GM04504 (cell line): ENCODE measurements around the gene KRTAP16-1.
A peak's percentile ranks its signal among the peaks of the same experiment; 100 is the strongest.

Experiments used
- DNase-seq: peaks from one replicate; pipeline ENCODE4 v3.0.0-alpha.2; 2012; ENCODE audit warnings: low read depth

Gene KRTAP16-1

DNA sequence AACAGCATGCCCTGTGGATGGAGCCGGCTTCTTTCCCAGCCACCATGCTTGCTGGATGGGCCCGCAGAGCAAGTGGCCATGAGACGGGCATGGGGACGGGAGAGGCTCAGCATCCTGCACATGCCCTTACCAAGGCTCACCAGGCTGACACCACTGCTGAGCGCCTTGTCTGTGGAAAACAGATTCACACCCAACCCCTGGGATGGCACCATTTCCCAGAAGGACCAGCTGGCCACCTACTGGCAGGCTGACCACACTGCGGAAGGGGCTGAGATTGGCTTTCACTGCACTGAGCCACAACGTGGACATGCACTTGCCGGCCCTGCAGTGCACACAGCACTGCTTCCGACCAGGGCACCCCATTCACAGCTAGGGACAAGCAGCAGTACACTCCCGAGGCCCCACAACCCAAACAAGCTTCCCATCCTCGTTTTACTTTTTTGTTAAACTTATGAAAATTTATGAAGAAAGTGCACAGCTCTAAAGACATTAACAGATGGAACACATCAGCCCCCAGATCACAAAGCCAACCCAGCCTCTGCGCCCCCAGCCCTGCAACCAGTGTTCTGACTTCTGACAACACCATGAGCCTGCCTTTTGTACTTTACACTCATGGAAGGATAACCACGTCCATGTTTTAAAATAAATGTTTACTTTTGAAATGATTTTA, 20.3 kb upstream of the KRTAP16-1 start:
- peak; percentile 35 for DNase-seq

DNA sequence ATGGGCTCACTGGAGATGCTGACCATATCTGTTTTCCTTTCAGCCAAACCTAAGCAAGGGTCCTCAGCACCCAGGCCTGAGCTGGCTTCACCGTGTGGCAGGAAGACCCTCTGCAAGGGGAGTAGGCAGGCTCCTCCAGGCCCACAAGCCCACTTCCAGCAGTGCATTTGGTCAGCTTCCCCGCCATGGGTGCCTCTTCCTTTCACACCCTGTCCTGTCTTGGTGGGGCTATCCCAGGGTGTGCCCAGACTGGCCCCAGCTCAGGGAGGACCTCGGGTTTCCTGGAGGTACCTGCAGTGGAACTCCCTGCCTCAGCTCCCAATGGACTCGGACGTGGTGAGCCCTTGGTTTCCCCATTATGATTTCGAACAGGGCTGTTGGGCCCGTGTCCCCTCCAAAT, 19.1 kb upstream of the KRTAP16-1 start:
- no peak for DNase-seq

DNA sequence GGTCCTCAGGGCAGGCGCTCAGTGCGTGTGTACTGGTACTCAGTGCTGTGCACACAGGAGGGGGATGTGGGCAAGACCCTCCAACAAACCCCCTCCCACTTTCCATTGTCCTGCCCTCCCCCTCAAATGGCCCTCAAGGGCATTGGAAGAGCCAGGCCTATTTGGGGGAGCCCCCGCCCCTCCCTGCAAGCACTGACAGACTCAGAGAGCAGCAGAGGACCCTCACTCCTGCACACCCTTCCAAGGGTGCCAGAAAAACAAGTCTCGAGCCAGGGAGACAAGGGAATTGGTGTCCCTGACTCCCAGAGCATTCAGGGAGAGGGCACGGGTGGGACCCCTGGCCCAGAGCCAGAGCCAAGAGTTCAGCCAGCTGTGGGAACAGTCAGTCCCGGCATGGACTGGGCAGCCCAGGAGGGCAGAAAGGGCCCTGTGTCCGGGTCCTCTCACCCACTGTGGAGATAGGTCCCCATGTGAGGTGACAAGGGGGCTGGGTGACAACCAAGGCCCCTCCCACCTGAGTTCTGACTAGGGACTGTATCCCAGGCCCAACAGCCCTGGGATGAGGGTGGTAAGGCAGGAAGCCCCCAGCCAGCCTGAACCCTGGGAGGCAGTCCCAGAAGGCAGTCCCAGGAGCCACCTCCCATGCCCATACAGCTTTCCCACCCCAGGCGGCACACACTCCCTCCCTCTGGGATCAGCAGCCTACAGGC, 18.5 kb upstream of the KRTAP16-1 start:
- no peak for DNase-seq

DNA sequence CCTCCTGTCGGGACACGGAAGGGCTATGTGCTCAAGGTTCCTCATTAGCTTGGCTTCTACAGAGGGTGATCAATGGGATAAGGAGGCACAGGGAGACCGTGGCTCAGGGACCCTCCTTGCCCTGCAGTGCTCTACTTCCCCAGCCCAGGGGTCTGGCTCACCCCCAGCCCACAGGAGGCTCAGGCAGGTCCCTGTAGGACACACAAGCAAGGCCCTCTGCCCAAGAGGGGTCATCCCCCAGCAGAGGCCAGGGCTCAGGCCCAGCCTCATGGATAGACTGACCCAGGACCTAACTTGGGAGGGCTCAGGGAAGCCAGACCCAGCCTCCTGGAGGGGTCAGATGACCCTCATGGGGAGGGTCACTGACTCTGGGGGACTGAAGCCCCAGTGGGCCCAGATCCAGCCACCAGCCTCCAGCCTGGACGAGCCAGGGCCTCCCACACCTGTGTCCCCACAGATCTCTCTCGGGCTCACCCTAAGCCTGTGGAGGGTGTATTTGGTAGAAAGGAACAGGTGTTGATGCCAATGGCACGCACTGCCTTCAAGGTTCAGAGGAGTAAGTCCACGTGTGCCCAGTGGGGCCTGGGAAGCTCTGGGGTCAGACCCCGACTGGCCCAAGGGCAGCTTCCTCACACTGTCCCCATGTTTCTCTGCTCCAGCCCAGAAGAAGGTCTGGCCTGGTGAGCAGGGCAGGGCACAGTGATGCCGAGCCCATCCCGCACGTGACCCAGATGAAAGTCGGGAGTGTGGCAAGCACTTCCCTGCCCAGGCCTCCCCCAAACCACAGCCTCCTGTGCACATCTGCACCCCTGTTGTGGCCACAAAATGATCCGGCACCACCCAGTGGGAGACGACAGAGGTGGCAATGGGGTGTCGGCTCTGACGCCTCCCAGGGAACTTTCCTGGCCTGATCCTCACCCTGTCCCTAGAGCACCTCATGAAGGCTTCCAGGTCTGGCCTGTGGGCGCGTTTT, 17.4 kb upstream of the KRTAP16-1 start:
- no peak for DNase-seq

DNA sequence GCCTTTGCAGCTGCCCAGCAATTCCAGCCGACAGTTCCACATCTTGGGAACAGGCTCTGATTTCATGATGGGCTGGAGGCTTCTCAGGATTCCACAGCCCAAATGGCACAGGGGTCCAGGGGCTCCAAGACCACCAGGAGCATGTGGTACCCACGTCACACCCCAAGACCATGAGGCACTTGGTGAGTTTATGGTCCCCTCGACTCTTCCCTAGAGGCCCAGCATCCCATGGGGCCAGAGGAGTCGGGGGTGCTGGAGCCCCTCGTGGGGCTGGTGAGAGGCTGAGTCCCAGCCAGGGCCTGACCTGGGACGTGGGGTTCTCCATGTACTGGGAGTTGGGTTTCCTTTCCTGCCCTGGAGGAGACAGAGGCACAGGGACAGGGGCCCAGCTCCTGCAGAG, 16.5 kb upstream of the KRTAP16-1 start:
- no peak for DNase-seq

DNA sequence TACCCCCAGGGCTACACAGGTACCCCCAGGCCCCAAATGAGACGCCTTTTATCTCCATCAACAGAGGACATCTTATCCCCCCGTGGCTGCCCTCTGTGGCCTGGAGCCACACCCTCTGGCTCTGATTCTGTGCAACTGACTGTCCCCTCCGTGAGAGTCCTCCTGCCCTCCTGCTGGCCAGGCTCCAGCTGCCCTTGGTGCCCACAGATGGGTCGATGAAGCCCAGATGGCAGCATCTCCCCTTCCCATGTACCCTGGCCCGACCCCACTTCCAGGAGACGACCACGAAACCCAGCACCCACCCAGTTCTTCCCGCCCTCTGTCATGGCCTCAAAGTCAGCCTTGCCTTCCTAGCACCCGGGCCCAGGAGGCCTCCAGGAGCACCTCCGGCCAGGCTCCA, 16.0 kb upstream of the KRTAP16-1 start:
- no peak for DNase-seq

DNA sequence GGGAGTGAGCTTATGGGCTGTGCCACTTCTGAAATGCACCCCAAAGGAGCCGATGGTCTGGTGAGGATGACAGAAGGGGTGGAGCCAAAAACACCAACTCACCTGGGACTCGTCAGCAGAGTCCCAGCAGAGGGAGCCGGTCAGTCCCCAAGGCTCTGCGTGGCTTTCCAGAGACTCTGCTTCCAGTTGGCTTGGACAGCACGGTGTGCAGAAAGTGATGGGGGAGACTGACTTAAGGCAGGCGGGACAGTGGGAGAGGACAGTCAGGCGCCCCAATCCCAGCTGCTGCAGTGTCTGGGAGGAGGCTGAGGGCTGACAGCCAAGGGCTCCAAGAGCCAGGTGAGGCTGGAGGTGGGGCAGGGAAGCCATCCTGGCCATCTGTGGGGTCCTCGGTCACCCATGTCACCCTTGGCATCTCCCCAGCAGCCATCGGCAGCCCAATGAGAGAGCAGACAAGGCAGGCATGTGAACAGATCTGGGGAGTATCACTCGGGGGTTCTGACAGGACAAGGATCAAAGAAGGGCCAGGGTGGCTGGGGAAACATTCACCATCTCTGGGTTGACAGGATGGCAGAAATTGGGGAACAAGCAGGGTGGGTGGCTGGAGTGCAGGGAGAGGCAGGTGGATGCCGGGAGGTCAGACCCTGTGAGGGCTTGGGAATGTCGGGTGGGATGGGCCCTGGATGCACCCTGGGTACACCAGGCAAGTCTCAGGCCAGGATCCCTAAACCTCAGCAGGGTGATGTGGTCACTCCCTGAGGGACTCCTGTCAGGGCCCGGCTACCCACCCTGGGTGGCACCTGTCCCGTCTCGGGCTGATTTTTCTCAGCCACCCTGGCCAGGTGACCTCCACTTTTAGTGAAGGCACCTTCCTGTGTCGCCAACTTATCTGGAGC, 15.3 kb upstream of the KRTAP16-1 start:
- no peak for DNase-seq

DNA sequence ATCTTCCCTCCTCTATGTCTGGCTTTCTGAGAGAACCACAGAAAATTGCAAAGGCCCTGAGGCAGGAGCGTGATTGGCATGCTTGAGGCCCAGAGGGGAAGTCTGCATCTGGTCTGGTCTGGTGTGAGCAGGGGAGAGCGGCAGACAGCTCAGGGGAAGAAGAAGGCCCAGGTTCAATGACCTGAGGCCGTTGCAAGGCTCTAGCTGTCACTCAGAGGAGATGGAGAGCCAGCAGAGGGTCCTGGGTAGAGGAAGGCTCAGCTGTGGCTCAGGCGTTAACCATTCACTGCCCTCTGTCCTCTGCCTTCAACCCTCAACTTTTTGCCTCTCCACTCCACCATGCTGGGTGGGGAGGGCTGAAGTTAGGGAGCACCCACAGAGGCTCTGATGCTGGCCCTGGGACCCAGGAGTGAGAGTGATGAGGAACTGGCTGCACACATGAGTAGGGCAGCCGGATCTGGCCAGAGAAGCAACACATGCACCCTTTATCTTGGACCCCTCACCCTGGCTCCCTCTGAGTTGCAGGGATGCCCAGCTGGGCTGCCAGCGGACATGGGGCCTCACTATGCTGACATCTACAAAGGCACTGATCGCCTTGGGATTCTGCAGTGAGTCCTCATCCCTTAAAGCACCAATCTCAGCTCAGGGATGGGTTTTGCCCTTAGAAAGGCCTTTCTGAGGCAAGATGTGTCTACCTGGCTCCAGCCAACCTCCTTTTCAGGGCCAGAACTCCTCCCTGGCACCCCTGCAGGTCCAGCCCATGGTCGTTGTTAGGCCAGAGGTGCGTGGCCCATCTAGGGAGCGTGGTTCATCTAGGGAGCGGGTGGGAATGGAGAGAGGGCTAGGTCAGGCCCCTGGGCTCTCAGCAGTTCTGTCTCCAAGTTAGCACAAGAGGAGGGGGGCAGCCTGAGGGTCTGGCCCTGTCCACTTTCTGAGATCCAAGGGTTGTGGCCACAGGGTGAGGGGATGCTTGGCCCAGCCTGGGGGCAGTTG, 14.1 kb upstream of the KRTAP16-1 start:
- no peak for DNase-seq

DNA sequence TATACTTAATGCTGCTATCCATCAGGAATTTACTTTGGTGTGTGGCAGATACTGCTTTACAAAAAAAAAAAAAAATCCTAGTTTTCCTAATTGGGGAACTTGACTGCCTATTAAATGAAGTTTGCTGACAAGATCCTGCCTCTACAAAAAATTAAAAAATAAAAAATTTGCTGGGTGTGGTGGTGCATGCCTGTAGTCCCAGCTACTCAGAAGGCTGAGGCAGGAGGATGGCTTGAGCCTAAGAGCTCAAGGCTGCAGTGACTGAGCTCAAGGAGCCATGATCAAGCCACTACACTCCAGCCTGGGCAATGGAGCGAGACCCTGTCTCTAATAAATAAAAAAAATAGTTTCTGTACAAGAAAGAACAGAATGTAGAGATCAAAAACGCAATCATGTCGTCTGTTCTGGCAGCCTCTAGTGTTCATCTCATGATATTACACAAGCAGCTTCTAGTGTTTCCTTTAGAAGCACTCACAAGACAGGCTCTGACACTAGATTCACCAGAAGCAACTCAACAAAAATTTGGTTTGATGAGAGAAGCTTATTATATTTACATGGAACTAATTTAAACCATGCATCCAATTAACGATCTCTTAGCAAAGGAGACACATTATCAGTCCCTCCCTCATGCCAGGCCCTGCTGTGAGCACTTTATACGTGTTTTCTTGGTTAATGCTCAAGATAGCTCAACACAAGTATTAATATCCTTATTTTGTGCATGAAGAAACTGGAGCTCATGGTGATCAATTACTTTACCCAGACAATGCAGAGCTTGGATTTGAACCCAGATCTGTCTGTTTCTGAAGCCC, 13.2 kb upstream of the KRTAP16-1 start:
- peak; percentile 45 for DNase-seq

DNA sequence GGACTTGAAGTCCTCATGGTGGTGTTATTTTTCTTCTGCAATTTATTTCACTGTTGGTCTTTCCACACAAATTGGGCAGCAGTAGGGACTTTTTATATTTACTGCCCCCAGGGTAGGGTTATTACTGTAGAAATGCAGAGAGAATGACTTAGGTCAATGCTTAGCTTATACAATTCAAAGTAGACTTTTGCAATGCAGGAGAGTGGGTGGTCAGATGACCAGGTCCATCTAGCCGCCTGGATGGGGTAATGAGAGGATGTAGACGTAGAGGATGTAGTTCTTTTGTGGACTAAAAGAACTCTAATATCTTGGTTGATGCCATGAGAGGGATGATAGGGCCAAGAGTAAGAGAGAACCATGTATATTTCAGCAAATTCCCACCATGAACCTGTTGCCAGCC, 9.1 kb upstream of the KRTAP16-1 start:
- DNase-seq, result no peak

DNA sequence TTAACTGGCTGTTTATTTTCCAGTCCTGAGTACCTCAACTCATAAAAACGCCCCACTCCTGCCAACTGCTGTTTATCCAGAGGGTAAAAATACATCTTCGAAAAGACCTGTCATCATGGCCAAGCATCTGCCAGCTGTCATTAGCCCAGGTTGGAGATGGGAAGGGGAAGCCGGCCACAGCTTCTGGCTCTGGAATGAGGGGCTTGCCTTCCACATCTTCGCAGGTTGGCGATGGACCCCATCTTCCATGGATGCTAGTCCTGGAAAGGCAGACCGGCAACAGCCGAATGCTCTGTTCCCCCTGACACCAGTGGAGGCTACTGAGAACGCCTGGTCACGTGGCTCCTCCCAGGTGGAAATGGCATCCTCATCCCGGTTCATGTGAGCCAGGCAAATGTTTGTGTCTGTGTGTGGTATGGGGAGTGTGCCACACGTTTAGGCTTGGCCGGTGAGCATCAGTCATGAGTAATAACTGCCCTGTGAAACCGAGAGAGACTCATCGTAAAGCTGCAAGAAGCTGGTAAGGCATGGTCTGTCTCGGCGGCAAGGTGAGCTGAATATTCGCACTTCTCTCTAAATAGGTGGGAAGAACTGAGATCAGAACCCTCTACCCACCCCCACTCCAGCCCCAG, 6.8 kb upstream of the KRTAP16-1 start:
- no peak for DNase-seq

DNA sequence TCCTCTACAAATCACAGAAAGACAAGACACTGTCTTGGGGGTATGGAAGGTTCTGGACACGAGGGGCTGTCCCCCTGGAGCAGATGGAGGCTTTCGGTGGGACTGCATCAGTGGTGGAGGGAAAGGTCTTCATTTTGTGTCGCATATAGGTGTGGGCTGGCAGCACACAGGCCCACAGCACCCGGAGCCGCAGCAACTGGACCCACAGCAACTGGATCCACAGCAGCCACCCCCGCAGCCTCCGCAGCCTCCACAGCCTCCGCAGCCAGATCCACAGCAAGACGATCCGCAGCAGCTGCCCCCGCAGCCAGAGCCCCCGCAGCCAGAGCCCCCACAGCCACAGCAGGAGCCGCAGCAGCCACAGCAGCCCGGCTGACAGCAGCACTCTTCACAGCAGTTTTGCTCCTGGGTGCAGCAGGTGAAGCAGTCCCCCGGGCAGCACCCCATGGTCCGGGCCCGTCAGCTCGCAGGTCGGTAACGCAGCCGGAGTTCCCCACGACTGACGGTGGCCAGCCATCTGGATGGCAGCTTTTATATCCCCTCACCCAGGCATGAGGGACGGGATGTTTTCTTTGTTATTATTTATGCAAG, 6.2 kb upstream of the KRTAP16-1 start, which contains the start of gene KRTAP17-1:
KRTAP17-1 (minus strand) TSS at position 507 of the 591 bp plus-strand sequence; CDS start at position 447, 60 bp downstream.
- DNase-seq, result no peak

DNA sequence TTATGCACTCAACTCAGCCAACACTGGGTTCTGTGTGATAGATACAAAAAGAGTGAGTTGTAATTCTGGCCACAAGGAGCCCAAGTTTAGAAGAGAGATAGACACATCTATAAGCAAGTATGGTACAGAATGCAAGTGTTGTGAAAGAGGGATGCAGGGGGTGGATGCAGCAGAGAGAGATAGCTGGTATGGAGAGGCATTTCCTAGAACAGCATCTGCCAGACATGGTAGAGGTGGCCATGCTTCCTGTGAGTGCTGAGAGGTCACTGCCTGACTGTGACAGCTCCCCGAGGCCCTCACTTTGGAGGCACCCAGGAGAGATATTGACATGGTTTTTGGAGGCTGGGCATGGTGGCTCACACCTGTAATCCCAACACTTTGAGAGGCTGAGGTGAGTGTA, 2.0 kb upstream of the KRTAP16-1 start:
- DNase-seq, result no peak

DNA sequence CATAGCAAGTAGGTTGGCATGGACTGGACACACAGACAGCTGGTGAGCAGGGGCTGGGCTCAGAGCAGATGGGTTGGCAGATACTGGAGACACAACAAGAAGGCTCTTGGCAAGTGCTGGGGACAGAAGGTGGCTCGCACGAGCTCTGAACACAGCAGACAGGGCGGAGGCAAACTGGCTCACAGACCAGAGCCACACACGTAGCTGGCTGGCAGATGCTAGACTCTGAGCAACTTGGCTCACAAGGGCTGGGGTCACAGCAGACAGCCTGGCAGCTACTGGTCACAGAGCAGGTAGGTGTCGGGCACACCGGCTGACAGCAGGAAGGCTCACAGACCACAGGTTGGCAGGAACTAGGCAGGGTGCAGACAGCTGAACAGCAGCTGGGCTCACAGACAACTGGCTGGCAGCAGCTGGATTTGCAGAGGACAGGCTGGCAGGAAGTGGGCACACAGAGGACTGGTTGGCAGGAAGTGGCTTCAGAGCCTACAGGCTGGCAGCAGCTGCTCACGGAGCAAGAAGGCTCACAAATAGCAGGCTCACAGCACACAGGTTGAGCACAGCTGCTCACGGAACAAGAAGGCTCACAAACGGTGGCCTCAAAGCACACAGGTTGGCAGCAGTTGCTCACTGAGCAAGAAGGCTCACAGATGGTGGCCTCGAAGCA, 725 bp downstream of the KRTAP16-1 start:
- DNase-seq, result no peak

DNA sequence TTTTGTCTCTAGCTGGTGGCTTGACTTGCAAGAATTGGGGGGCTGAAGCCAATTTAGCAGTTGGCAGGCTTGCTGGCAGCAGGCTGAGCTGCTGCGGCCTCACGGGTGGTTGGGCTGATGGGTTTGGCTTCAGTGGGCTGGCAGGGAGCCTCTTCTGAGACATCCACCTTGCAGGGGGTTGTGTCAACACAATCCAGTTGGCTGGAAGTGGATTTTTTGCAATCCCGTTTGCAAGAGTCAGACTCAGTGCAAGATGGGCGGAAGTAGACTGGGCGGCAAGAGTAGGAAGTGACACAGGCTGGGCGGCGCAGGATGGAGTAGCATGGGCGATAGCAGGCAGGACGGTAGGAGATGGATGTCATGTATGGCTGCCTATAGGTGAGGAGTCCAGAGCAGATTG, 1.5 kb downstream of the KRTAP16-1 start:
- no peak for DNase-seq

DNA sequence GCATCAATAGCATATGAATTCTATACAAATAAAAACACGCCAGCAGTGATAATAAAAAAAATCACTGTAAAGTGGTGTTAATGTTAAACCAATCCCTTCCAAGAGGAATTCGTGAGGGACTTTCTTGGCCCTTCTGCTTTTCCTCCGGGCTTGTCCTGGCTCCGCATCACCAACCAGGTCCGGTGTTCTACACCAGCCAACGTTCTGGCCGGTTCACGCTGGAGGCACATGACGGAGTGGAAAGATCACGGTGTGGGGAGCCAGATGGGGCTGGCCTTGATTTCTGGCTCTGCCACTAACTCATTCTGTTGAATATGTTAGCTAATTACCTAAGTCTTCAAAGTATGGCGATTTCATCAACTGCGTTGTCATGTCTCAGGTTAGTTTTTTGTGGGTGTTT, 5.0 kb downstream of the KRTAP16-1 start:
- no peak for DNase-seq

DNA sequence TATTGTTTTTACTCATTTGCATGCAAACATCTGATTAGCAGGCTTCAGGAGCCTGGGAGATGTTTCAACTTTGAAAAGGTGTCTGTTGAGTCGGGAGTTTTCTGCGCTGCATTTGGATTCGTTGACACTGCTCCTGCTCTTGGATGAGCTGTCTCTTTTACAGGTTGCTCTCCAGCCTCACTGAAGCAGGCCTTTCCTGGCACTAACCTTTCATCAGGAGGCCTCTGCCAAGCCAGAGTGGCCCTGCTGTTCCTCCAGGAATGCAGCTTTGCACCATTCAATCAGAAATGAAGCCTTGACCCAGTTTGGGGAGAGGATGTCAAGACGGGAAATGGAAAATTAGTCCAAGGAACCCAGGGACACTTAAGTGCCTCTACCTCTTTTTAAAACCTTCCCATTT, 6.1 kb downstream of the KRTAP16-1 start:
- no peak for DNase-seq
